ENCODE results near the gene C10orf105. TPM values are rescaled to one million over a fixed set of nuclear protein-coding genes. Genes with fewer than 3 reads are reported as not detected.

The C10orf105 gene
- total and polyA plus RNA-seq, 8 donors, result 0.17 to 1.0 (median 0.57) TPM

DNA sequence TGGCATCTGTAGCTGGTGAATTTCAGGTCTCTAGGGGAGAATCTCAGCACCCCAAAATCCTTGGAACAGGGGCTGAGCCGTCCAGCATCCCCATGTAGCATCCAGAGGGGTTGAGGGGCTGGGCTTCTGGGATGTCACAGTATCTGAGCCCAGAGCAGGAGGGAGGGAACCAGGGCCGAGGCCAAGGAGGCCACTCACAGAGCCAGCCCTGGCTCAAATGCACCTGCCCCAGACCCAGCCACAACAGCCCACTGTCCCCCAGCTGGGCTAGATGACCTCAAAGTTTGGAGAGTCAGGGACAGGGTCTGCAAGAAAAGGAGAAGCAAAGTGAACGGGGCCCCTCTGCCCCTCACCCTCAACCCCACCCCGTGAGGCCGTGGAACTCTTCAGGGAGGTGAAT lies 31.4 kb upstream of the C10orf105 start:
- Histone ChIP-seq H3K4me3 (no peak overlapping the region), H3K9me3 (no peaks in the 10 kb centered on the region), H3K36me3 (peaks cover 0 to 54% of the 10 kb centered on the region in 2 donors), H3K4me1 (peaks cover 35 to 99% of the 10 kb centered on the region in 2 donors), H3K27ac (peak overlapping the region; percentile 2 to 94), H3K27me3 (no peaks in the 10 kb centered on the region)
- ATAC-seq (no peak), DNase-seq (no peak)
- intact Hi-C loops (cut with DNase I), result no loop called here
- no peak for TF ChIP-seq CTCF (IDR thresholded peaks at IDR 0.05)

DNA sequence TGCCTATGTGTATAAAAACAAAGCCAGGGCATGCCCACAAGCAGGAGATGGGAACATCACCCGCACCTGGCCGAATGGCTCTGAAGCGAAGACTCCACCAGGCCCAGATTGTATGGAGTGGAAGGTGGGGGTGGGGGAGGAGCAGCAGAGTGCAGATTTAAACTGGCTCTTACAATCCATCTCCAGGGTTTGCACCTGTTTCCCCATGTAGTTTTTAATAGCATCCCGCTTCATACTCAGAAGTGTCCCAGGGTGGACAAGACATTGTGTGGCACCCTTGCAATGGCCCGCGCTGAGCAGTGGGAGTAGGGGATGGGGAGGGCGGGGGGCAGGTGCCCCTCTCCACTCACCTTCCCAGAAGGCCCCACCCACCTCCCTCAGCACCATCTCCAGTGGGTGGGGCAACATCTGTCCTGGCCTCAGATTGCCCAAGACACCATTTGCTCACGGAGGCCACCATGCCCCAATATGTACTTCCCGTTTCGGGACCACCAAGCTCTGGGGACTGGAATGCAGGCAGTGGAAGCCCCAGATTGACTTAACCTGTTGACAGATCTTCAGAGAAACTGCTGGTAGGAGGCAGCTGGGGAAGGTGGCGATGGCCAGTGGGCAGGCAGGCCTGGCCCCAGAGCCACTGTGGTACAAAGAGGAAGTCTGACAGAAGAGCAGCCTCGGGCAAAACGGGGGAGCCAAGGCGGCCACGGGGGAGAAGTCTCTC lies 30.7 kb upstream of the C10orf105 start:
- DNase-seq (peak in 1 of 4 donors; percentile 89), ATAC-seq (no peak)
- no peak for TF ChIP-seq CTCF (IDR thresholded peaks at IDR 0.05)
- Histone ChIP-seq H3K36me3 (peaks cover 0 to 53% of the 10 kb centered on the region in 2 donors), H3K27me3 (no peaks in the 10 kb centered on the region), H3K4me1 (peaks cover 39 to 99% of the 10 kb centered on the region in 2 donors), H3K4me3 (peak overlapping the region in 1 of 2 donors; percentile 14), H3K9me3 (no peaks in the 10 kb centered on the region), H3K27ac (peak overlapping the region; percentile 2 to 94)
- intact Hi-C loops (cut with DNase I), result no loop called here

GRCh38 chr10:71749396-71749795 lies 29.8 kb upstream of the C10orf105 start:
- intact Hi-C loops (cut with DNase I), result no loop called here
- Histone ChIP-seq H3K27ac (peak overlapping the region; percentile 71 to 94), H3K4me3 (peak overlapping the region in 1 of 2 donors; percentile 2), H3K4me1 (peaks cover 39 to 97% of the 10 kb centered on the region in 2 donors), H3K36me3 (peaks cover 0 to 46% of the 10 kb centered on the region in 2 donors), H3K9me3 (no peaks in the 10 kb centered on the region), H3K27me3 (no peaks in the 10 kb centered on the region)
- no peak for DNase-seq
- no peak for ATAC-seq
- TF ChIP-seq CTCF (IDR thresholded peaks at IDR 0.05), result no peak

DNA sequence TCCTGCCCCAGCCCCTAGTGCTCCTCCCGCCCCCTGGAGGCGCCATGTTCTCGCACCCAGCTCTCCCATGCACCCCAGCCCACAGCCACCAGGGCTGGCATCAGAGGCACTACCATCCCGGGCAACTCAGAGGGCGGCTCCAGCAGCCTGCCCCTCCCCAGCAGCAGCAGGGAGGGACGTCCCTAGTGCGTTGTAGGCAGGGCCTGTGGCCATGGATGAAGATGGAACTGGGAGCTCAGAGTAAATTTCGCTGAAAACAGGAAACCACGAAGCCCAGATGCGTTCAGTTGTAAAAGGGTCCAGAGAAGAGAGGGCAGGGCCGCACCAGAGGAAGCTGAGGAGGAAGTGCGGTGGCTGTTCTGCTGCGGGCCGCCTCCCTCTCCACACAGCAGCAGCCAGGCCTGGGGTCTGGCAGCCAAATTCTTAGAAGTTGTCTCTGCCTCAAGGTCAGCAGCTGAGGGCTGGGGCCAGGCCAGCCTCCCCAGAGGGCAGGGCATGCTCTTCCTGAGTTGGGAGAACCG lies 29.2 kb upstream of the C10orf105 start:
- H3K27ac ChIP-seq, result peak overlapping the region; percentile 71 to 94
- H3K4me1 ChIP-seq, result peaks cover 39 to 95% of the 10 kb centered on the region in 2 donors
- peak overlapping the region in 1 of 2 donors; percentile 2 for H3K4me3 ChIP-seq
- H3K9me3 ChIP-seq, result no peaks in the 10 kb centered on the region
- ATAC-seq (peak; percentile 62), DNase-seq (peak in 3 of 4 donors; percentile 58 to 94 (median 86))
- TF ChIP-seq CTCF (IDR thresholded peaks at IDR 0.05), result peak in 1 of 2 donors; percentile 37
- peaks cover 0 to 39% of the 10 kb centered on the region in 2 donors for H3K36me3 ChIP-seq
- H3K27me3 ChIP-seq, result no peaks in the 10 kb centered on the region
- intact Hi-C loops (cut with DNase I), result no loop called here
